CD8-positive, alpha-beta memory T cell (primary cell): ENCODE results near the gene ZKSCAN8. TPM values are rescaled to one million over a fixed set of nuclear protein-coding genes. Genes with fewer than 3 reads are reported as not detected.
"Not testable (repeated sequence)": the region's sequence is repeated elsewhere in the genome, so short reads cannot be mapped to it uniquely, and the experiment has no call there.

Source experiments
- CTCF ChIA-PET: fragments of 350-600 bp; sonication (Branson Sonifier 250); formaldehyde crosslinking; loops from one replicate; lab custom pipeline; 2021; ENCODE audit warnings: antibody characterized with exemption; lab: Charles Lee
- POLR2A ChIA-PET: fragments of 350-600 bp; sonication (Branson Sonifier 250); formaldehyde crosslinking; loops from one replicate; lab custom pipeline; 2021; ENCODE audit warnings: antibody characterized with exemption; lab: Charles Lee
- DNase-seq, 5 donors: peaks; one replicate each; pipeline versions ENCODE4 v3.0.0 to v3.0.0-alpha.2; 2020 to 2022; ENCODE audit warnings: mixed read lengths in 1 of 5
- H3K27ac ChIP-seq: one replicate; pipeline ENCODE4 v1.7.0; 2013; ENCODE audit warnings: low read depth, mild to moderate bottlenecking, low read length, moderate library complexity
- H3K27me3 ChIP-seq: 2 replicates; pipeline ENCODE4 v1.7.0; 2013; ENCODE audit warnings: low read length, mild to moderate bottlenecking; ENCODE audit not compliant: insufficient read depth, poor library complexity, severe bottlenecking
- H3K36me3 ChIP-seq: 2 replicates; pipeline ENCODE4 v1.7.0; 2013; ENCODE audit warnings: mild to moderate bottlenecking, low read length, moderate library complexity; ENCODE audit not compliant: insufficient read depth
- H3K4me1 ChIP-seq: 2 replicates; pipeline ENCODE4 v1.7.0; 2013; ENCODE audit warnings: mild to moderate bottlenecking, low read length, moderate library complexity; ENCODE audit not compliant: insufficient read depth
- H3K4me3 ChIP-seq: 2 replicates; pipeline ENCODE4 v1.7.0; 2013; ENCODE audit warnings: mild to moderate bottlenecking, low read length
- H3K9me3 ChIP-seq: 2 replicates; pipeline ENCODE4 v1.7.0; 2013; ENCODE audit warnings: mild to moderate bottlenecking, low read length
- H3K27ac Mint-ChIP-seq, 8 donors: one replicate each; pipeline ENCODE4 v1.8.0; 2020 to 2021; ENCODE audit warnings: mixed read lengths in 8 of 8, mild to moderate bottlenecking in 6 of 8, inconsistent platforms in 3 of 8, moderate library complexity in 3 of 8
- H3K27me3 Mint-ChIP-seq, 2 donors: one replicate each; pipeline ENCODE4 v1.8.0; 2020 to 2021; ENCODE audit warnings: mixed read lengths in 2 of 2, mild to moderate bottlenecking in 1 of 2, moderate library complexity in 1 of 2
- H3K36me3 Mint-ChIP-seq, 3 donors: one replicate each; pipeline ENCODE4 v1.8.0; 2020 to 2021; ENCODE audit warnings: mixed read lengths in 3 of 3, inconsistent platforms in 1 of 3, mild to moderate bottlenecking in 1 of 3
- H3K4me1 Mint-ChIP-seq, 3 donors: one replicate each; pipeline ENCODE4 v1.8.0; 2020 to 2021; ENCODE audit warnings: mixed read lengths in 3 of 3, inconsistent platforms in 1 of 3, mild to moderate bottlenecking in 1 of 3
- H3K4me3 Mint-ChIP-seq, 7 donors: one replicate each; pipeline ENCODE4 v1.8.0; 2020 to 2021; ENCODE audit warnings: mixed read lengths in 7 of 7, mild to moderate bottlenecking in 6 of 7, moderate library complexity in 4 of 7, inconsistent platforms in 2 of 7
- H3K9me3 Mint-ChIP-seq, 5 donors: one replicate each; pipeline ENCODE4 v1.8.0; 2020 to 2022; ENCODE audit warnings: mixed read lengths in 5 of 5, mild to moderate bottlenecking in 3 of 5, moderate library complexity in 2 of 5, inconsistent platforms in 1 of 5
- polyA plus RNA-seq: library from polyadenylated mRNA; unstranded; fragments of 300-500 nt; fragmentation: Illumina TruSeq; gene quantifications from one replicate; pipeline ENCODE4 v1.2.3, GENCODE V29; 2021
- total RNA-seq, 2 experiments: library from RNA; stranded (reverse); gene quantifications; one replicate each; pipeline ENCODE4 v1.2.3, GENCODE V29; 2021

Gene ZKSCAN8
- total and polyA plus RNA-seq, 3 experiments from 2014 or later = 1.9 to 17.4 (median 15.6) TPM

- Histone ChIP-seq H3K4me1 (no peaks in the 10 kb centered on the region), H3K9me3 (no peaks in the 10 kb centered on the region), H3K36me3 (peaks cover 15% of the 10 kb centered on the region), H3K27me3 (no peaks in the 10 kb centered on the region), H3K27ac (no peak overlapping the region), H3K4me3 (no peak overlapping the region)
- H3K9me3 Mint-ChIP-seq = no peaks in the 10 kb centered on the region
- no peaks in the 10 kb centered on the region for H3K27me3 Mint-ChIP-seq
- H3K36me3 Mint-ChIP-seq = peaks cover 11 to 53% (median 15%) of the 10 kb centered on the region in 3 donors
- no peak overlapping the region for H3K4me3 Mint-ChIP-seq
- H3K4me1 Mint-ChIP-seq = no peaks in the 10 kb centered on the region
- no peak for DNase-seq
- ChIA-PET POLR2A (no interaction called here), CTCF (interaction anchor here (1.3 kb wide), 1 partner anchor 11 kb away, joined by 7 read pairs; no protein-coding TSS in a partner anchor)
- H3K27ac Mint-ChIP-seq = no peak overlapping the region
Observed at GRCh38 chr6:28115799-28116198, 25.9 kb upstream of the ZKSCAN8 start.

GRCh38 chr6:28117386-28118050 is 24.2 kb upstream of the ZKSCAN8 start:
- Histone ChIP-seq H3K4me3 (no peak overlapping the region), H3K27ac (no peak overlapping the region), H3K4me1 (no peaks in the 10 kb centered on the region), H3K36me3 (peaks cover 15% of the 10 kb centered on the region), H3K9me3 (no peaks in the 10 kb centered on the region), H3K27me3 (no peaks in the 10 kb centered on the region)
- ChIA-PET CTCF (interaction anchor here (0.8 to 1.1 kb wide), 2 partner anchors 13 to 238 kb away, joined by 3 to 4 read pairs; no protein-coding TSS in a partner anchor), POLR2A (interaction anchor here (1.0 kb wide), 1 partner anchor 13 kb away, joined by 3 read pairs; no protein-coding TSS in a partner anchor)
- Mint-ChIP-seq H3K27me3 (no peaks in the 10 kb centered on the region), H3K4me1 (no peaks in the 10 kb centered on the region), H3K9me3 (no peaks in the 10 kb centered on the region), H3K36me3 (peaks cover 11 to 60% (median 19%) of the 10 kb centered on the region in 3 donors), H3K27ac (peak overlapping the region in 1 of 8 donors; percentile 22), H3K4me3 (no peak overlapping the region)
- DNase-seq = no peak

GRCh38 chr6:28118217-28118616 is 23.5 kb upstream of the ZKSCAN8 start:
- H3K36me3 ChIP-seq = peaks cover 15% of the 10 kb centered on the region
- DNase-seq = no peak
- H3K27me3 ChIP-seq = no peaks in the 10 kb centered on the region
- H3K4me1 ChIP-seq = no peaks in the 10 kb centered on the region
- Mint-ChIP-seq H3K4me1 (peaks cover under 1 to 1% (median 1%) of the 10 kb centered on the region in 3 donors), H3K27me3 (no peaks in the 10 kb centered on the region), H3K9me3 (no peaks in the 10 kb centered on the region), H3K27ac (peak overlapping the region in 1 of 8 donors; percentile 27), H3K4me3 (peak overlapping the region in 1 of 7 donors; percentile 57), H3K36me3 (peaks cover 11 to 63% (median 22%) of the 10 kb centered on the region in 3 donors)
- H3K4me3 ChIP-seq = no peak overlapping the region
- H3K9me3 ChIP-seq = no peaks in the 10 kb centered on the region
- CTCF ChIA-PET = no interaction called here
- POLR2A ChIA-PET = no interaction called here
- H3K27ac ChIP-seq = no peak overlapping the region

- peaks cover 6 to 57% (median 17%) of the 10 kb centered on the region in 3 donors for H3K36me3 Mint-ChIP-seq
- H3K36me3 ChIP-seq = peaks cover 7% of the 10 kb centered on the region
- POLR2A ChIA-PET = no interaction called here
- H3K27ac ChIP-seq = no peak overlapping the region
- peak overlapping the region in 3 of 8 donors; percentile 15 to 73 (median 53) for H3K27ac Mint-ChIP-seq
- peaks cover 32 to 37% (median 37%) of the 10 kb centered on the region in 3 donors for H3K4me1 Mint-ChIP-seq
- no peaks in the 10 kb centered on the region for H3K27me3 ChIP-seq
- no peak overlapping the region for H3K4me3 ChIP-seq
- CTCF ChIA-PET = no interaction called here
- H3K9me3 ChIP-seq = no peaks in the 10 kb centered on the region
- H3K9me3 Mint-ChIP-seq = no peaks in the 10 kb centered on the region
- no peak for DNase-seq
- peaks cover 20% of the 10 kb centered on the region for H3K4me1 ChIP-seq
- H3K4me3 Mint-ChIP-seq = no peak overlapping the region
- H3K27me3 Mint-ChIP-seq = peaks cover 0 to 1% of the 10 kb centered on the region in 2 donors
Observed at GRCh38 chr6:28121876-28122275, 19.8 kb upstream of the ZKSCAN8 start.

GRCh38 chr6:28122283-28122682 is 19.4 kb upstream of the ZKSCAN8 start:
- Mint-ChIP-seq H3K36me3 (peaks cover 6 to 59% (median 17%) of the 10 kb centered on the region in 3 donors), H3K4me1 (peaks cover 32 to 41% (median 41%) of the 10 kb centered on the region in 3 donors), H3K4me3 (peak overlapping the region in 1 of 7 donors; percentile 74), H3K27ac (peak overlapping the region in 3 of 8 donors; percentile 15 to 73 (median 53))
- peaks cover 20% of the 10 kb centered on the region for H3K4me1 ChIP-seq
- H3K9me3 ChIP-seq, POLR2A ChIA-PET, H3K27ac ChIP-seq, H3K36me3 ChIP-seq, DNase-seq, H3K4me3 ChIP-seq, CTCF ChIA-PET, H3K27me3 ChIP-seq, H3K27me3 Mint-ChIP-seq, H3K9me3 Mint-ChIP-seq: not testable (repeated sequence)

GRCh38 chr6:28124350-28124970 is 17.2 kb upstream of the ZKSCAN8 start, which contains the start of gene ZSCAN16:
ZSCAN16 (plus strand) TSS chr6:28124609; CDS start chr6:28125444, 835 bp downstream.
- CTCF ChIA-PET = interaction anchor here (0.9 to 2.3 kb wide), 6 partner anchors 12 to 231 kb away, joined by 3 to 8 read pairs (median 5); partner anchors contain the start of genes ZKSCAN8 and ZSCAN26
- H3K4me1 ChIP-seq = peaks cover 20% of the 10 kb centered on the region
- H3K27ac Mint-ChIP-seq = peak within 1 kb of the TSS; percentile 90 to 99 (median 98)
- H3K4me1 Mint-ChIP-seq = peaks cover 43 to 60% (median 60%) of the 10 kb centered on the region in 3 donors
- H3K36me3 Mint-ChIP-seq = peaks cover 6 to 65% (median 15%) of the 10 kb centered on the region in 3 donors
- peaks cover 6% of the 10 kb centered on the region for H3K36me3 ChIP-seq
- H3K9me3 Mint-ChIP-seq = no peaks in the 10 kb centered on the region
- POLR2A ChIA-PET = interaction anchor here (1.0 to 3.5 kb wide), 4 partner anchors 12 to 20 kb away, joined by 3 to 26 read pairs (median 7); partner anchors contain the start of gene ZKSCAN8
- H3K27me3 ChIP-seq = no peaks in the 10 kb centered on the region
- H3K27me3 Mint-ChIP-seq = peaks cover 0 to 1% of the 10 kb centered on the region in 2 donors
- H3K27ac ChIP-seq = peak within 1 kb of the TSS; percentile 74
- DNase-seq = peak; percentile 59 to 83 (median 66)
- H3K9me3 ChIP-seq = no peaks in the 10 kb centered on the region
- peak within 1 kb of the TSS; percentile 94 to 98 (median 97) for H3K4me3 Mint-ChIP-seq
- peak within 1 kb of the TSS; percentile 81 for H3K4me3 ChIP-seq

GRCh38 chr6:28124971-28125353 is 16.7 kb upstream of the ZKSCAN8 start:
- ChIA-PET POLR2A (interaction anchor here (1.0 to 3.5 kb wide), 4 partner anchors 12 to 21 kb away, joined by 3 to 26 read pairs (median 7); partner anchors contain the start of gene ZKSCAN8), CTCF (interaction anchor here (1.0 to 2.3 kb wide), 5 partner anchors 12 to 231 kb away, joined by 3 to 8 read pairs (median 6); partner anchors contain the start of genes ZKSCAN8 and ZSCAN26)
- peaks cover 20% of the 10 kb centered on the region for H3K4me1 ChIP-seq
- no peaks in the 10 kb centered on the region for H3K27me3 ChIP-seq
- peaks cover 6% of the 10 kb centered on the region for H3K36me3 ChIP-seq
- Mint-ChIP-seq H3K4me1 (peaks cover 43 to 65% (median 65%) of the 10 kb centered on the region in 3 donors), H3K9me3 (no peaks in the 10 kb centered on the region), H3K27ac (peak overlapping the region; percentile 90 to 99 (median 98)), H3K4me3 (peak overlapping the region; percentile 94 to 98 (median 97)), H3K36me3 (peaks cover 6 to 68% (median 14%) of the 10 kb centered on the region in 3 donors), H3K27me3 (peaks cover 0 to 1% of the 10 kb centered on the region in 2 donors)
- H3K27ac ChIP-seq = peak overlapping the region; percentile 74
- H3K4me3 ChIP-seq = peak overlapping the region; percentile 81
- DNase-seq = peak in 2 of 5 donors; percentile 37 to 50
- H3K9me3 ChIP-seq = no peaks in the 10 kb centered on the region
